Renal pelvis (tissue), 4 donors: ENCODE measurements around the gene RERE. TPM values are rescaled to one million over a fixed set of nuclear protein-coding genes. Genes with fewer than 3 reads are reported as not detected.

Experiments
- DNase-seq: peaks from one replicate; pipeline ENCODE4 v3.0.0-alpha.2; 2013
- polyA plus RNA-seq, 3 donors: library from polyadenylated mRNA; unstranded; fragments of 120-200 nt; gene quantifications; one replicate each; pipeline ENCODE4 v1.2.1, GENCODE V29; 2013; ENCODE audit not compliant: insufficient read length in 3 of 3

The RERE gene
- polyA plus RNA-seq, 3 donors, result 142 to 161 (median 146) TPM

GRCh38 chr1:8551057-8551456, 266.4 kb downstream of the RERE start:
- no peak for DNase-seq

DNA sequence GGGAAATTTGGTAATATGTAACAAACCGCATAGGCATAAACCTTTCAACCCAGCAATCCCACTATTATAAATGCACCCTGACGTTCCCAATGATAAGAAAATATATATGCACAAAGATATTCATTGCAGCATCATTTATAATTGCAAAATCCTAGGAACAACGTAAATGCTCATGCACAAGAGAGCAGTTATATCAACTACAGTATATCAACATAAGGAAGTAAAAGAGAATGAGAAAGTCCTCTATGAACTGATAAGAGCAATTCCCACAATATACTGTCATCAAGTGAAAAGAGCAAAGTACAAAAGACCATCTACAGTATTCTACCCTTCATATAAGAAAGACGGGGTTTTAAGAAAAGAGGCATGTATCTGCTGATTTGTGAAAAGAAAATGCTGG, 269.6 kb downstream of the RERE start:
- no peak for DNase-seq

DNA sequence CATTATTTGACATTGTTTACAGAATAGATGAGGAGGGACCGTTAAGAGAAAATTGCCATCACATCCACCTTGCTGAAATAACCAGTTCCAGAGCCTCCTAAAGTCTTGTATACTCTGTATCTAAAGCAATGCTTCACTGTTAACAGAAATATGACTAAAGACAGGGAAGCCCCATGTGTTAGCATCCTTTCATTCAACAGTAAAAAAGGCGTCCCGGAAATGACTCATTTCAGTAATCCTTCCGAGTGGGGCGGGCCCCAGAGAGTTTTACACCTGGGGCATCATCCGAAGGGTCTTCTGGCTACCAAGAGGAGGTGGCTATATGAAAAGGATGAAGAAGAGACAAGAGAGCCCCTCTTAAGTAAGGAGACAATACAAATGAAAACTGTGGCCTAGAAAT, 272.4 kb downstream of the RERE start:
- no peak for DNase-seq

GRCh38 chr1:8544644-8545043, 272.8 kb downstream of the RERE start:
- DNase-seq, result no peak

- DNase-seq, result no peak
Measured at GRCh38 chr1:8543965-8544364, 273.5 kb downstream of the RERE start.

DNA sequence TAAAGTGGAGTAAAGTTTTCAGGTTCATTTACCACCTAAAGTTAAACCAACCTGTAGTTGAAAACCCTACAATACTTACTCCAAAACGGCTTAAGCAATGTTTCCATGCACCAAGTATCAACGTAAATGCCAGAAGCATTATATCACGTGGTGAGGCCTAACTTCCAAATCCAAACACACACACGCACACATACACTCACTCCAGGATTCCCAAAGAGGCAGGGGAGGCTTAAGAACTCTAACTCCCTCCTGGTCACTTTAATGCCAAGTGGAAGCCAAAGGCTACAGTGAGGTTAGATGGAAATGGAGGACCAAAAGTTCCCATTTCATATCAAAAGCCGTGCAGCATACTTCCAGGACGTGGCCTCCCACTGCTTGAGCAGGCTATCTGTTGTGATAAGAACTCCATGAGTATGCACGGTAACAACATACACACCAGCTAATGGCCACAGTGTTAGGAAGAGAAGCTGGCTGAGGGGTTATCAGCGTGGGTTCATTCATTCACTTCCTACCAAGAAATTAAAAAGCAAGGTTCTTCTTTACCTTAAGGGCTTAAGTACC, 275.4 kb downstream of the RERE start:
- no peak for DNase-seq

- DNase-seq, result no peak
Measured at GRCh38 chr1:8540971-8541370, 276.5 kb downstream of the RERE start.

DNA sequence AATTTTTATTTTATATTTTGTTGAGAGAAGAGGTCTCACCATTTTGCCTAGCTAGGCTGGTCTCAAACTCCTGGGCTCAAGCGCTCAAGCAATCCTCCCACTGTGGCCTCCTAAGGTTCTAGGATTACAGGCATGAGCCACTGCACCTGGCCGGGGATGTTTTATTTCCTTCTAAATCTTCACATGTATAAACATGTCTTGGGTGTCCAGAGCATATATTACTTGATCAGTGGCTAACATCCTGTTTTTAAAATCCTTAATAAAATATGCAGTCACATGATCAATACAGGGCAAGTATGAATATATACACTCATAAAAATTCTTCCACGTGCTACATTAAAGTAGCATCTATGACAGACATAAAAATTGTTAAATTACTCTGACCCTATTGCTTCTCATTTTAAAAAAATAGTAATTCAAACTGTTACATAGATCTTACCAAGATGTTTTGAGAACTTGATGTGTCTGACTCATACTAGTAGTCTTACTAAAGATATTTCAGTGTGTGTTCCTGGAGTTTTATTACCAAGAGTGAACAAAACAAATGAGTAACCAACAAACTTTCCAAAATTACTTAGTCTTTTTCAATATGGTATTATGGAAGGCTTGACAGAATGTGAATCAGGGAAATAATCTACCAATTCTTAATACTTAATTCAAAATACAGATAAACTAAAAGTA, 277.0 kb downstream of the RERE start:
- no peak for DNase-seq

GRCh38 chr1:8539683-8540082, 277.8 kb downstream of the RERE start:
- DNase-seq, result no peak

- DNase-seq, result no peak
Measured at GRCh38 chr1:8538502-8538901, 278.9 kb downstream of the RERE start.

- no peak for DNase-seq
Measured at GRCh38 chr1:8537991-8538390, 279.4 kb downstream of the RERE start.

- no peak for DNase-seq
Measured at GRCh38 chr1:8536515-8536914, 280.9 kb downstream of the RERE start.

- no peak for DNase-seq
Measured at GRCh38 chr1:8533907-8534306, 283.5 kb downstream of the RERE start.

DNA sequence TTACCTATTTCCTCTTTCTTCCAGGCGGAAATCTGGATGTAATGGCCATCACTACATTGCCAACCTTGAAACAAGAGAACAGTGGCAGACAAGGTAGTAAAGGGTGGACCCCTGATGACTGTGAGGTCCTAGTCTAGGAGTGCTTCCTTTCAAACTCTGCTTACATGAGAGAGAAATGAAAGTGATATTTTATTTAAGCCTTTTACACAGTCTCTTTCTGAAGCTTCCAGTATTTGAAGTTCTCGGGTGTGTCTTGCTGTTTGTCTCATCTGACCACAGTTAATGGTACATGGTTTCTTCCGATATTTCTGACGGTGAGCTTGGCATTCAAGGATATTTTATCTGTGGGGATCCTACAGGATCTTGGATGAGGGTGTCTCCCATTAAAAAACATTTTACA, 284.3 kb downstream of the RERE start:
- DNase-seq, result no peak

DNA sequence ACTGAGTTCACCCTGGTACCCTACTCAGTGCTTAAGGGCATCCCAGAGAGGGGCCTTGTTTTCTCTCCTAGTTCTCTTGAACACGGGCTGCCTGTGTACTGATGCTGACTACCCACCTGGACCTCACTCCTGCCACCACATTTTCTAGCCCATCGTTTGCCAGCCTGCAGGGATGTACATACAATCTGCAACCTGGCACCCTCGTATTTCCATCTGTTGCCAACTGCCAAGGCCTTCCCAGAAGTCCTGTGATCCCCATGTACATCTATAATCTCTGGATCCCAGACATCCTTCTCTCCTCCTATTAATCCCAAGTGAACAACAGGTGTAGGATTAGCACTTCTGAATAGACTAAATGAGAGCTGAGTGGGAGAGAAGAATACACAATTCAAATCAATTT, 287.5 kb downstream of the RERE start:
- no peak for DNase-seq

- DNase-seq, result no peak
Measured at GRCh38 chr1:8527941-8528340, 289.5 kb downstream of the RERE start.

DNA sequence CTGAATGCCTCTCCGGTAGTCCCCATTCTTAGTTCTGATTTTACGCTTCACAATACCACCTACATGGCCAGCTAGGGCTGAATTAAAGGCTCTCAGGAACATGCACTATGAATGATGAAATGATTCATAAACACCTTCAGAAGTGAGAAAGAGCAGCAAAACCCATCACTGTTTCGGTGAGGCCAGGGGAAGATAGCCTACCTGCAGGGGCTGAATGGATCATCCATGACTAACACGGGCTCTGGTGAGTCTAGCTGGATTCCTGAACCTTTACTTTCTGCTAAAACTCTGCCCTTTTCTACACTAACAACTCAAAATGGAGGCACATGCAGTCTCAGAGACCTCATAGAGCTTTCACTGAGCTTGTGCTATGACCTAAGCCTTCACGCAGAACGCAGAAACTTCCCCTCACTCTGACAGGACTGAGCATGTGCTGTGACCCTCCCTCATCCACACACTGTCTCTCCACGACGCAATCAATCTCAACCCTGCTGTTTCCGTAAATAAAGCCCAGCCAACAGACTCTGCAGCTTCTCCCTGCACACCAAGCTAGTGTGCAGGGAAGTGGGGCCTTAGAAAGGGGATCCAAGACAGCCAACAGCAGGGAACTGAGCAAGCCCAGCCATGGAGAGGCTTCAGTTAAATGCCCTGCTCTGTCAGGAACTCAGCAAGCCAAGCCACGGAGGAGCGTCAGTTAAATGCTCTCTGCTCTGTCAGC, 291.7 kb downstream of the RERE start:
- DNase-seq, result peak; percentile 96

GRCh38 chr1:8525216-8525557, 292.3 kb downstream of the RERE start:
- DNase-seq, result no peak

DNA sequence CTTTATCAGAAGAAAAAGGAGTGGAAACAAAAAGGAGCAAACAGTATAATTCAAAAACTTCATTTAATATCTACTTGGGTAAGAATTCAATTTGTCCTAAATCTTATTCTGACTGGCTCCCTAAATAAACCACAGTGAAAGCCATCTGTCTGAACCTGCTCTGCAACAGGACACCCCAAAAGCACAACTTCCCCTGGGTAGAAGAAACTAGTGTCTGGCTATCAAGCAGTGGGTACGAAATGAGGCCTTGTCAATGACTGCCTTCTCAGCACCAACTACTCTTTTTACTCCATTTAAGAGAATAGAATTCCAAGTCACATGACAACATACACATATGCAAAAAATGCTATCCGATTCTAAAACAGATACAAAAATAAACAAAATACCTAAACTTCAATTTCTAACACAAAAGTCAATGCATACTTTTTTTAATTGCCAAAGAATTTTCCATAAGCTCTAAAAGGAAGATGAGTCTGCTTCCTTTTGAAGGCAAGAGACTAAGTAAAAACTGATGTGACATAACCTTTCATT, 292.7 kb downstream of the RERE start:
- no peak for DNase-seq

DNA sequence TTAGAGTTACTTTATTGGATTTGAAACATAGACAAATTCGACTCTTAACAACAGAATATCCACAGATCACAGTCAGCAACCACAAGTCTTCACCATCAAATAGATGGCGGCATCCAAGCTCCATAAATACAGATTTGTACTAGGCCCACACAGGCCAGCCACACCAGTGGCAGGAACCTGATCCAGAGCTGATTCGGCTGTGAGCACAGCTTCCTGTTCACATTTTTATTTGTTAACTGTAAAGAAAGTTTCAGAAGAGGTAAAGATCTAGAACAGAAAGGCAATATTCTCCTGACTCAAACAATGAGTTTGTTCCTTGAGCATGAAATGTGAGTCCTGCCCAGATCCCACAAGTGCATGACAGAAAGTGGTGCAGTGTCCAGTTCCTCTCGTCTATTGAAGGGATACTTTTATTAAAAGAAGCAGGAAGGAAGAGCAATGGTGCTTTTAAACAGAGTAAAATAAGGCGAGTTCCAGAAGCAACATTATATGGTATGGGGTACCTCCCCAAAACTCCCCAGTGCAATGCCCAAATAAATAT, 293.7 kb downstream of the RERE start:
- no peak for DNase-seq

- DNase-seq, result no peak
Measured at GRCh38 chr1:8520483-8520966, 296.9 kb downstream of the RERE start.

DNA sequence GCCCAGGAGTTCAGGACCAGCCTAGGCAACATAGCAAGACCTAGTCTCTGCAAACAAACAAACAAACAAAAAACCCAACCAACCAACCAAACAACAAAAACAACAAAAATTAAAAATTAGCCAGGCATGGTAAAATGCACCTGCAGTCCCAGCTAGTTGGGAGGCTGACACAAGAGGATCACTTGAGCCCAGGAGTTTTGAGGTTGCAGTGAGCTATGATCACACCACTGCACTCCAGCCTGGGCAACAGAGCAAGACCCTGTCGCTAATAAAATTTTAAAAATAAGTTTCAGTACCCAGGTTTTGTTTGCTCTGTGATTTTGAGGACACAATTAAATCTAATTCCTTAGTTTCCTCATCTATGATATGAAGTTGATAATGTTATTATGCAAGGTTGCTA, 298.3 kb downstream of the RERE start:
- DNase-seq, result no peak

GRCh38 chr1:8518490-8518801, 299.0 kb downstream of the RERE start:
- no peak for DNase-seq
